AG20443 (cell line): ENCODE measurements around the gene IL1R1.
A peak's percentile ranks its signal among the peaks of the same experiment; 100 is the strongest.

ENCODE experiments used
- DNase-seq: peaks from one replicate; pipeline ENCODE4 v3.0.0; 2012; ENCODE audit warnings: low spot score, mixed read lengths

IL1R1 gene

DNA sequence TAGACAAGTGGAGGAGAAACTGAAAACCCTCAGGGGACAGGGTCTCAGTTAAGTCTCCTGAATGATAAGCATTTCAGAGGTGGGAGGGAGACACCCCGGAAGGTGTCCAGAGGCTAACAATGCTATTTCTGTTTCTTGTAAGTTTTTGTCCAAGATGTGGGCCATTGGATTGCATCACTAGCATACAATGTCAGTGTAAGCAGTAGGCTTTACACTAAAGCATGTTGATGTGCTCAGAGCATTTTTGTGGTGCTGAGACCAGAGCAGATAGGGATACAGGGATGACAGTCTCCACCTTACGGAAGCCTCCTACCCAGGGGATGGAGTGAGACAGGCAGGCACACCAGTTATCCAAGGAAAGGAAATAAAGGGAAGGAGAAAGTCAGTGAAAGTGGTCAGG, 2.2 kb upstream of the IL1R1 start:
- no peak for DNase-seq

- DNase-seq: peak; percentile 74
Observed at GRCh38 chr2:102141011-102141943, 1.3 kb upstream of the IL1R1 start.

- DNase-seq: no peak
Observed at GRCh38 chr2:102142829-102143449, 393 bp downstream of the IL1R1 start.

- DNase-seq: peak; percentile 60
Observed at GRCh38 chr2:102143450-102143985, 972 bp downstream of the IL1R1 start.

GRCh38 chr2:102144128-102144527, 1.6 kb downstream of the IL1R1 start:
- peak; percentile 28 for DNase-seq

- DNase-seq: no peak
Observed at GRCh38 chr2:102145107-102145506, 2.6 kb downstream of the IL1R1 start.

DNA sequence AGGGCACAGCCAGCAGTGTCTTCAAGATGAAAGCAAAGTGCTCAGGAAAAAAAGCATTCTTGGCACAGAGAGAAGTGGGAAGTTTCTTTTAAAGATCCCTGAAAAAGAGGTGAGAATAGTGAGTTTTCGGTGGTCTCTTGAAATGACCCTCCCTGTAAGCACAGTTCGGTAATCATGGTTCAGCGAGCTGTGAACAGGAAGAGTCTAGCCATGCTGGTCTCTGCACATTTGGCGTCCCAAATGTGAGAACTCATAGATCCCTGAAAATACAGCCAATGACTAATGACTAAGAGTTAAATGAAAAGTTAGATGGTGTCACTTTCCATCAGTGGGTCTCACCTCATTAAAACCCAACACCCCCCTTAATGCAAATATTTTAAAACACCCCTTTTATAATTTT, 3.4 kb downstream of the IL1R1 start:
- DNase-seq: no peak

DNA sequence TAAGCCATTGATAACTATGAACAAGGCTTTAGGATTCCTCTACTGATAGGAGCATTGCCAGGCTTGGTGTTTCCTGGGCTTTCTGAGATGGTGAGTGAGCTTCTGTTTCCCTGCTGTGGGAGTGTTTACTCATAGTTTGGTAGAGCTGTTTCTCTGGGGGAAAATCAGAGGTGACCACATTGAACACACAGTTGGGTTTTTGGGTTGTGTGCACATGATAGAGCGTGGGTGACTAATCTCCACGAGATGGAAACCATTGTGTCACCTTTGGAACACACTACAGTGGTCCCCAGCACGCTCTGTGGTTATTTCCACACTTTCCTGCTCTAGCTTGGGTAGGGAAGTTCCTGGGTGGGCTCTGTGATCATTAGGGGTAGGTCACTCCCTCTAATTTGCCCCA, 5.4 kb downstream of the IL1R1 start:
- peak; percentile 21 for DNase-seq

DNA sequence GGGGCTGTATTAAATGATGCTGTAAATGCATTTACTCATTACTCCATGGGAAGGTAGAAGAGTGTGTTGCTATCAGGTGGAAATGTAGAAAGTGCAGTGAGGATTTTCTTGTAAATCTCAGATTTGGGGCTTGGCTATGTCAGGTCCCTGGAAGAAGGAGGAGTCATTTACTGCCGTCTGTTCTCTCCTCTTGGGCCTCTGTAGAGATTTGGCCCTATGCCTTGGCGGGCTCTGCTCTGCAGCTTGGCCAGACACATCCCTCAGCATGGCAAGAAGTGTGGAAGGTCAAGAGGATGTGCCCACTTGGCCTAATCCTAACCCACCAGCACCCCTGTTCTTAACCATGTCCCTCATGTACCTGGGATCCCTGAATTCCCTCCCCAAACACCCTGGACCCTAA, 6.7 kb downstream of the IL1R1 start:
- no peak for DNase-seq

DNA sequence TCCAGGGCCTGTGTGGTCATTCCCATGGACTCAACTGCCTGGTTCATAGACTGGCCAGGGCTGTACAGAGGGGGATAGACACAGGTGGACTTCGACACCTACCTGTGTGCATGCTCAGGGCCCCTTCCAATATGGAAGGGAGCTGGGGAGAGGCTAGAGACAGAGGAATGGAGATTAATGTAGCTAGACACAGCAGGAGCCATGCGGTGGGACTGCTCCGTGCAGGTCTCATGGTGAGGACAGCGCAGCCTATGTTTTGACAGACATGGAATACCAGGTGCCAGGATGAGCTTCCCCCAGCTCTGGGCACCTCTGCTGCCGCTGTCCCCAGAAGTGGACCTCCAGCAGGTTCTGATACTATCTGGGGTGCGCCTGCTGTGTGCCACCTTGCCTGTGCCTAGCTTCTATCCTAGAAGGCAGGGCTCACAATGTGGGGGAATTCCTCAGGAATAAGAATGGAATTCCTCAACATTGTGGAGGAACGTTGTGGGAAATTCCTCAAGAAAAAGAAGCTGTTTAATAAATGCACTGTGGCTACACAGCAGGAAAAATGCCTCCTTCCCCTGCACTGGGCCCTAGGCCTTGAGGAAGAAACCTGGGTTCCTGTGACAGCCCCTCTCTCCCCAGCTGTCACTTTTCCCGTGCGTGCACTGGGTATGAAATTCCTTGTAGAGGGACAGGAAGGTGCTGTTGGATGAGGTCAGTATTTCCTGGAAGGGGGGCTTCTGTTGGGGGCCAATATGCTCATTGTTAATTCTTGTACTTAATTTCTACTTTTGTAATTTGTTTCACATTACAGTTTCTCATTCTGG, 7.3 kb downstream of the IL1R1 start:
- DNase-seq: no peak

GRCh38 chr2:102154364-102154763, 11.8 kb downstream of the IL1R1 start:
- DNase-seq: no peak

DNA sequence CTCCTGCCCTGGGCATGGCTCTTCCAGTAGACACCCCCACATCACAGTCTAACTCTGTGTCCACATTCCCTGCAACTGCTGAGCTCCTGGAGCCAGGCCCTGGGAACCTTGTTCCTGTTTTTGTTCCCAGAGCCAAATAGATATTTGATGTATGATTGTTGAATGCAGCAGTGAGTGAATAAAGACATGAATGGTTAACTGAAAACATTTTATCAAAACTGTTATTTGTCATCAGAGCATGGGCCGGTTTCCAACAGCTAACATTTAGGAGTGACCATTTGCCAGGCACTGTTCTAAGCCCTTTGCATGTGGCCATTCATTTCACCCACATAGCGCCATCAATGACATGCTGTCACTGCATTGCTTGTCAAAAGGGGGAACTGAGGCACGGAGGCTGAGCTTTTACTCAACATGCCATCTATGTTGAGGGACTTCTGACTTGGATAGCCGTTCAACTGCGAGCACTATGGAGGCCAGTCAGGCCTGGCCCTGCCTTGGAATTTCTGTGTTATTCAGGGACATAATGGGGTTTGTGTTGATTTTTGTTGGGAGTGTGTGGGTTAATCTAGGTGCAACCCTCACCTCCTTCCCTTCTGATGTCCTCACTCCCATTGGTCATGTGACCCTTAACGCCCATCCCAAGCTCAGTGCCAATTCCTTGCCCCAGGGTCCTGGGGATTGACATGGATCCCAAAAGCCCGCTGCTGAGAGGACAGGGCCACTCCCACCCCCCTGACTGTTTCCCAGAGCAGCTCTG, 12.6 kb downstream of the IL1R1 start:
- DNase-seq: no peak

DNA sequence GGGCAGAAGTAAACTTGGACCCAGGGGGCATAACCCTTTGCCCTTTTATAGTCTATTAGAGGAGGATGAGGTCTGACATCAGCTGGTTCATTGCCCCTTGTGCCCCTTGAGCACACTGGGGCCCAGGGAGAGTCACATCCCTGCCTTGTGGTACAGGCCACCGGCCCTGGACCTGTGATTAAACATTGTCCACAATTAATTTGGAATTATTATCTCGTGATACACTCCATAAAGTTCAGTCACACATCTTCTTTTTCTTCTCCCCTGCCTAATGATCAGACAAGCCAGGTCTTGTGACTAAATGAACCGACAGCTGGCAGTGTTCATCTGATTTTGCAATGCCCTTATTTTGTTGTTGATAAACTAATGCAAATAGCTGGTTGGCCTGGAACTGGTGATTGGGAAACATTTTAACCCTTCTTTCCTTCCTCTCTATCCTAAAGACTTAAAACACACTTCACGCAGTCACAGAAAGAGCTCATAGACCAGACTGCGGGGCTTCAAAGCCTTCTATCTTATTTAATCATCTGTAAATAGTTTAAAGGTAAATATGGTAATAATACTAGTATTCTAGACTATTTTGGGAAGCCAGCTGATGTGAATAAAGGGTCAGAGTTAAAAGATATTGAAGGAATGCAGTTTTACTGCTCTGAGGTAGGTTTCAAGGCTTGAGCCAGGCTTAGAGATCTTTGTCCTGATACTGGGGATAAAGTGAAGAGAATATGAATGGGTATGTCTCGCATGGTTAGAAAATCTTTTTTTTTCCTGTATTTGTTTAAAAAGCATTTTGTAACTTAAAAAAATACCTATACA, 13.4 kb downstream of the IL1R1 start:
- peak; percentile 48 for DNase-seq

- DNase-seq: no peak
Observed at GRCh38 chr2:102158011-102158755, 15.6 kb downstream of the IL1R1 start.

DNA sequence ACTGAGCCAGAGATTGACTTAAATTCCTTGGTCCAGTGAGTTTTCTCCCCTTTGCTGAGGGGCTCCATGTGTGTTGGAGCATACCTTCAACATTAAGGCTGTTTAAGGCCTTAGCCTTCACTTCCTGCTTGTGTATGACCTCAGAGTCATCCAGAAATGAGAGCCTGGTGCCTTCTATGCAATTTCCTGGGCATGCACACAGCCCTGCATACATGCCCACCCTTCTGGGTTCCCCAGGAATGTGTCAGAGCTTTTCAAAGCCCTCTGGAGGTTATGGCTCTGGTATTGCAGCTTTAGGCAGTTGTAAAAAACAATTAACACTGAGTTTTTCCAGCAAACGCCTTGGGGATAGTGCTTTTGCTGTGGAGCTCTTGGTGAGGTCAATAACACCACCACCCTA, 16.7 kb downstream of the IL1R1 start:
- DNase-seq: no peak

GRCh38 chr2:102166189-102166845, 23.8 kb downstream of the IL1R1 start:
- peak; percentile 66 for DNase-seq

DNA sequence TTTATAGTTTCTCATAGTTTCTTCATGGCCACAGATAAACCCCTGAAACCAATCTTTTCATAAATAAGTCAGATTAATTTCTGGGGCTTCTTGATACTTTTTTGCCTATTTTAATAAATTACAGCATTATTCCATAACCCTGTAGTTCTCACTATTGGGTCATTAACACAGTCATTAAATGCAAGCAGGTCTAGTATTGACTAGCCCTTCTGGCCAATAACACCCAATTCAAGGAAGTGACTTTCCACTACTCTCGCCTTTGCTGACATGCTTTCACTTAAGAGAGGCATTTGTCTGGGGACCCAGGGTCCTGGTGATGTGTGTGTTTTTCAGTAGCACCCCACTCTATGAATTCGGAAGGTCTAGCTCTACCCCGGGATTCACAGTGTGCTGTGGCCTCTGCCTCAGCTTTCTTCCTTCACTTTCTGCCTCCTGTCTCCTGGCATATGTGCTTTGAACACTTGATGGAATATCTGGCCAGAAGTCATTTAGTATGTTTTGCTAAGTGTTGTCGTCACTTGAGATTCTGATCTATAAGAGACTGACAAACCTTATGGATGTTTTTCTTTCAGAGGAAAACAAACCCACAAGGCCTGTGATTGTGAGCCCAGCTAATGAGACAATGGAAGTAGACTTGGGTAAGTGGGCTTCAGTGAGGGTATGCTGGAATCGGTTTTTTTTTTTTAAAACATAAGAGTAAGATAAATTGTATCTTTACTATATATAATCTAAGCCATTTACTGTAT, 25.7 kb downstream of the IL1R1 start:
- no peak for DNase-seq

DNA sequence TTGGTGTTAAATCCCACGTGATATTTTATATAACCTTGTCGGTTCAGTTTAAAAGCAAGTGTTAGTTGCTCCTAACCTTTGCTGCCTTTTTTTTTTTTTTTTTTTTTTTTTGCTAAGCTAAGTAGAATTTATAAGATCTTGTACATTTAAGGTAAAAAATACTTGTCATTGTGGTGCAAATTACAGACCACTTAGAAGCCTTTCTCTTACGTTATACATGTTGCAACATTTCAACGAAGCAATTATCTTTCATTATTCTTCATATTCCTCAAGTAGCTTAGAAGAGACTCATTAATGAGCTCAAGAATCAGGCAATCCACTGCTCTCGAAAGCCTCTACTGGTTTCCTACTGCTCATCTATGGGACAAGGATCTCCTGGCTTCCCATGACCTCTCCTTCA, 29.4 kb downstream of the IL1R1 start:
- no peak for DNase-seq

DNA sequence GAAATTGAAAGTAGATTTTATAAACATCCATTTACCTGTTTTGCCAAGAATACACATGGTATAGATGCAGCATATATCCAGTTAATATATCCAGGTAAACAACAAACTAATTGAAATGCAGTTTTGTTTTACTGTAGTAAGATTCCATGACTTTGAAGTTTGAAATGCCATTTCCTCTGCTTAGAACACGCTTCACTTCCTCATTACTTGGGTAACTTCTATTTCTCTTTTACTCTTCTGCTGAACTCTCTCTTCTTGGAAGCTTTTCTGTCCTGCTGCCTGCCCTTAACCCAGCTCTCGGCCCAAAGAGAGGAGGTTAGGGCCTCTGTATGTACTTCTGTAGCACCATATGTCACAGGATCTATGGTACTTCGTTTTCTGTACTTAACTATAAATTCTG, 30.2 kb downstream of the IL1R1 start:
- no peak for DNase-seq
